Stimulated activated memory B cell treated with anti-CD40 and anti-IgM and Interleukin-4, amounts not matched to agents 10 μg/mL and 1 μg/mL and 100 μg/mL, for 72 hours (primary cell): ENCODE results near the gene SLC66A1.

Experiments used
- ATAC-seq: fragments of 150-1000 bp; cut with Tn5 transposase; 2 replicates; pipeline ENCODE4 v1.10.0; 2021
- H3K27ac Mint-ChIP-seq: one replicate; pipeline ENCODE4 v1.8.0; 2022; ENCODE audit warnings: mild to moderate bottlenecking, mixed read lengths
- H3K27me3 Mint-ChIP-seq: one replicate; pipeline ENCODE4 v1.8.0; 2022; ENCODE audit warnings: mixed read lengths
- H3K36me3 Mint-ChIP-seq: one replicate; pipeline ENCODE4 v1.8.0; 2022; ENCODE audit warnings: mixed read lengths
- H3K4me1 Mint-ChIP-seq: one replicate; pipeline ENCODE4 v1.8.0; 2022; ENCODE audit warnings: mixed read lengths
- H3K4me3 Mint-ChIP-seq: one replicate; pipeline ENCODE4 v1.8.0; 2022; ENCODE audit warnings: mild to moderate bottlenecking, moderate library complexity, mixed read lengths
- H3K9me3 Mint-ChIP-seq: one replicate; pipeline ENCODE4 v1.8.0; 2022; ENCODE audit warnings: mixed read lengths

SLC66A1 gene

DNA sequence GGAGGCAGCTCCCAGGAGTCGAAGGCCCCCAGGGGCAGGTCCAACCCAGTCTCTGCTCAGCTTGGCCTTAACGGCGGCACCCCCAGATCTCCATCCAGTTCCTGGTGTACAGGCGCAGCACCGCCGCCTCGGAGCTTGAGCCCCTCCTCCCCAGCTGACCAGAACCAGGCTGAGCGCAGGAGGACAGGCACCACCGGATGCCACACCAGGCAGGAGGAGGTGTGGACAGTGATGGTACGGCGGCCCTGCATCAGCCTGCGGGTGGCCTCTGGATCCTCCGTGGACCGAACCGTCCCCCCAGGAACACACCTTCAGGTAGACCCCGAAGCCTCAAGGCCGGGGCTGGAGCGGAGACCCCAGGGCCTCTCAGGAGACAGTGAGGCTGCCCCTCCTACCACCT, 16.4 kb downstream of the SLC66A1 start:
- no peak for ATAC-seq
- peaks cover 10% of the 10 kb centered on the region for H3K4me1 Mint-ChIP-seq
- H3K9me3 Mint-ChIP-seq: no peaks in the 10 kb centered on the region
- H3K4me3 Mint-ChIP-seq: no peak overlapping the region
- H3K27ac Mint-ChIP-seq: no peak overlapping the region
- H3K36me3 Mint-ChIP-seq: peaks cover 48% of the 10 kb centered on the region
- H3K27me3 Mint-ChIP-seq: no peaks in the 10 kb centered on the region

DNA sequence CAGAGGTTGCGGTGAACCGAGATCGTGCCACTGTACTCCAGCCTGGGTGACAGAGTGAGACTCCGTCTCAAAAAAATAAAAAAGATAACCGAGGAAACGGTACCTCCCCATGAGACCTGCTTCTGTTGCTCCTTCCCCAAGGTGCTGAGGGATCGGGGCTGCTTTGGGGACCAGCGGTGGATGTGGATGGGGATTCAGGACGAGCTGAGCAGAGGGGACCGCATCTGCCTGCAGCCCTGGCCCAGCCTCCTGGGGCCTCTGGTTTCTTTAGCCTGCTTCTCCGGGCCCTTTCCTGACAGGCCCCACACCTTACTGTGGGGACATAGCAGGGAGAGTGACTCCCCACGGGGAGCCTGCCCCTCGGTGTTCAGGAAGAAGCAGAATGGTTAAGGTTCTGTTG, 17.1 kb downstream of the SLC66A1 start:
- peaks cover 10% of the 10 kb centered on the region for H3K4me1 Mint-ChIP-seq
- H3K9me3 Mint-ChIP-seq: no peaks in the 10 kb centered on the region
- no peak overlapping the region for H3K27ac Mint-ChIP-seq
- no peak for ATAC-seq
- no peak overlapping the region for H3K4me3 Mint-ChIP-seq
- H3K27me3 Mint-ChIP-seq: no peaks in the 10 kb centered on the region
- H3K36me3 Mint-ChIP-seq: peaks cover 43% of the 10 kb centered on the region

GRCh38 chr1:19329611-19330010, 17.5 kb downstream of the SLC66A1 start:
- H3K27me3 Mint-ChIP-seq: no peaks in the 10 kb centered on the region
- ATAC-seq: no peak
- H3K4me1 Mint-ChIP-seq: peaks cover 10% of the 10 kb centered on the region
- no peak overlapping the region for H3K4me3 Mint-ChIP-seq
- H3K9me3 Mint-ChIP-seq: no peaks in the 10 kb centered on the region
- H3K27ac Mint-ChIP-seq: no peak overlapping the region
- peaks cover 39% of the 10 kb centered on the region for H3K36me3 Mint-ChIP-seq

DNA sequence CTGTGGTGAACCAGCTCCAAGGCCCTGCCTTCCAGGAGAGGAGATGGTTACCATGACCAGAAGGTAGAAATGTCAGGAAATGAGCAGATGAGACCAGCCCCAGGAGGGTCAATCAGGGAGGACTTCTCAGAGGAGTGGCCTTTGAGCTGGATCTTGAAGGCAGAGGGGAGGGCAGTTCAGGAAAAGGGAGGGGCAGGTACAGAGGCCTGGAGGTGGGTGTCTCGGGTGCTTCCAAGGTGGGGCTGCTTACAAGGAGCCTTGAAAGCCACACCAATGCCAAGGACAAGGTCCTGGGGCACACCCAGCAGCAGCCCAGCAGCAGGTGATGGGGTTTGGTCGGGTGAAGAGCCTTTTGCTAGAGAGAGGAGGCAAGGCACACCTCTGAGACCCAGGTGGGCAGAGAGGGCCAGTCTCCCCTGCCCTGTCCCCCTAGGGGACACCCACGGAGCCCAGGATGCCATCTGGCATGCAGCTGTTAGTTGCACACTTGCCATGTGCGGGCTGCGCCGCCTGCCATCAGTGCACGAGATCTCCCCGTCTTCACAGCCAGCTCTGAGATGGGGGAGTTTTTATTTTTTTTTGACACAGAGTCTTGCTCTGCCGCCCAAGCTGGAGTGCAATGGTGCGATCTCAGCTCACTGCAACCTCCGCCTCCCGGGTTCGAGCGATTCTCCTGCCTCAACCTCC, 18.5 kb downstream of the SLC66A1 start:
- Mint-ChIP-seq H3K4me3 (no peak overlapping the region), H3K4me1 (peaks cover 10% of the 10 kb centered on the region), H3K9me3 (no peaks in the 10 kb centered on the region), H3K27me3 (no peaks in the 10 kb centered on the region), H3K36me3 (peaks cover 32% of the 10 kb centered on the region), H3K27ac (no peak overlapping the region)
- no peak for ATAC-seq

DNA sequence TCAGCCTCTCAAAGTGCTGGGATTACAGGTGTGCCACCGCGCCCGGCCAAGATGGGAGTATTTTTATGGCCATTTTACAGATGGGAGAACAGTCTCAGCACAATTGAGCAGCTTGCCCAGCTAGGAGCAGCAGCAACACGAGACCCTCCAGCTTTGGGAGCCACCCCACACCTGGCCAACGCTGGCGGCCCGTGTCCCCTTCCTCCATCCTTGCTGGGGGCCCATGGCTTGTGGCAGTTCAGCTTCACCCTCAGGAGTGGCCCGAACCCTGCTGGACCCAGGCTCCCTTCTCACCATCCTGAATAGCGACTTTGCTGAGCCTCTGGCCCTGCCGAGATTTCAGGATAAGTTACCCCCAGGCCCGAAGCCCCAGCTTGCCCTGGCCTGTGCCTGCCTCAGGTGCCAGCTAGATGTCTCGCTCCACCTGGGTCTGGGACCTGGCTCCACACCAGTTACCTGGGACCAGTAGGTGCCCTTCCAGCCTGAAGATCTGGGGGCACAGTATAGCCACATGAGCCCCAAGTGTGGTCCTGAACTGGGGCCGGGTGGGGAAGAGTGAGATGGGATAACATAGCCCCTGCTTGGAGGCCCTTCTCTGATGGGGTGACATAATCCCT, 19.2 kb downstream of the SLC66A1 start:
- Mint-ChIP-seq H3K27ac (no peak overlapping the region), H3K4me3 (no peak overlapping the region), H3K27me3 (no peaks in the 10 kb centered on the region), H3K9me3 (no peaks in the 10 kb centered on the region), H3K4me1 (peaks cover 12% of the 10 kb centered on the region), H3K36me3 (peaks cover 28% of the 10 kb centered on the region)
- no peak for ATAC-seq

- H3K4me3 Mint-ChIP-seq: no peak overlapping the region
- no peak overlapping the region for H3K27ac Mint-ChIP-seq
- H3K4me1 Mint-ChIP-seq: peaks cover 19% of the 10 kb centered on the region
- H3K27me3 Mint-ChIP-seq: no peaks in the 10 kb centered on the region
- no peak for ATAC-seq
- peaks cover 25% of the 10 kb centered on the region for H3K36me3 Mint-ChIP-seq
- no peaks in the 10 kb centered on the region for H3K9me3 Mint-ChIP-seq
These were observed 20.7 kb downstream of the SLC66A1 start for GRCh38 chr1:19332832-19333231.

GRCh38 chr1:19333587-19334354, 21.6 kb downstream of the SLC66A1 start:
- H3K4me1 Mint-ChIP-seq: peaks cover 19% of the 10 kb centered on the region
- H3K9me3 Mint-ChIP-seq: no peaks in the 10 kb centered on the region
- H3K27me3 Mint-ChIP-seq: no peaks in the 10 kb centered on the region
- ATAC-seq: peak; percentile 25
- peaks cover 25% of the 10 kb centered on the region for H3K36me3 Mint-ChIP-seq
- H3K4me3 Mint-ChIP-seq: no peak overlapping the region
- no peak overlapping the region for H3K27ac Mint-ChIP-seq

DNA sequence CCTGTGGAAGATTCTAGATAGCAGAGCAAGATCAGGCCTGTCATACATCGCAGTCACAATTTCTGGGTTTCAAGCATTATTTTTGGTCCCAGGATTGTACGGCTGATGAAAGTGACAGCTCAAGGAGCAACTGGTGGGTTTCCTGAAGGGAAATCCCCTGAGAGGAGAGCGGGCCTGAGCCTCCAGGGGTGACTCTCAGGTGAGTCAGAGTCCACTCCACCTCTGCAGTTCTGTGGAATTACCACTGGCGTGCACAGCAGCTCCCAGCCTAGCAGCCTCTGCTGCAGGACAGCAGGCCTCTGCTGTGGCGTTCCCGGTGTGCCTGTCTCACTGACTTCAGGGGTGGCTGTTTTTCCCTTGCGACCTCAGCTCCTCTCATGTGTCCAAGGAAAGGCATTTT, 24.4 kb downstream of the SLC66A1 start:
- H3K4me3 Mint-ChIP-seq: no peak overlapping the region
- no peaks in the 10 kb centered on the region for H3K9me3 Mint-ChIP-seq
- H3K27ac Mint-ChIP-seq: peak overlapping the region; percentile 69
- H3K36me3 Mint-ChIP-seq: peaks cover 39% of the 10 kb centered on the region
- peaks cover 25% of the 10 kb centered on the region for H3K4me1 Mint-ChIP-seq
- no peaks in the 10 kb centered on the region for H3K27me3 Mint-ChIP-seq
- ATAC-seq: peak; percentile 65

GRCh38 chr1:19337289-19337688, 25.2 kb downstream of the SLC66A1 start:
- no peaks in the 10 kb centered on the region for H3K27me3 Mint-ChIP-seq
- peaks cover 46% of the 10 kb centered on the region for H3K36me3 Mint-ChIP-seq
- ATAC-seq: no peak
- peak overlapping the region; percentile 69 for H3K27ac Mint-ChIP-seq
- H3K4me1 Mint-ChIP-seq: peaks cover 26% of the 10 kb centered on the region
- no peak overlapping the region for H3K4me3 Mint-ChIP-seq
- H3K9me3 Mint-ChIP-seq: no peaks in the 10 kb centered on the region

DNA sequence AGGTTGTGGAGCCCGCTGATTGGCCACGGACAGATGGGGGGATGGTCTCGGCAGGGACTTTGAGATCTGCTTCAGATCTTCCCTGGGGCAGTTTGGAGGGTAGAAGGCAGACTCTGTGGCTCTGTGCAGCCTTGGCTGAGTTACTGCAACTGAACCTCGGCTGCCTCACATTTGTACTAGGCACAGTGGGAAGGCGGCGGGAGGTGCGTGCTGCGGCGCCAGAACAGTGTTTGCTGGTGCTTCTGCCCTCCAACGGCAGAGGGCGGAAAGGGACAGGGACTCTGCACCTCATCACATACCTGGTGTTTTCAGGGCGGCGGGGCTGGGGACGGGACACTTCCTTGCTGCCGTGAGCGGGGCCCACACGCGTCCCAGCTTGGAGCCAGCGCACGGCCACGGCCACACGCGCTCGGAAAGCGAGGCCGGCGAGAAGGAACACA, 26.2 kb downstream of the SLC66A1 start:
- Mint-ChIP-seq H3K27me3 (no peaks in the 10 kb centered on the region), H3K4me3 (no peak overlapping the region), H3K4me1 (peaks cover 26% of the 10 kb centered on the region), H3K36me3 (peaks cover 54% of the 10 kb centered on the region), H3K9me3 (no peaks in the 10 kb centered on the region), H3K27ac (no peak overlapping the region)
- ATAC-seq: no peak

DNA sequence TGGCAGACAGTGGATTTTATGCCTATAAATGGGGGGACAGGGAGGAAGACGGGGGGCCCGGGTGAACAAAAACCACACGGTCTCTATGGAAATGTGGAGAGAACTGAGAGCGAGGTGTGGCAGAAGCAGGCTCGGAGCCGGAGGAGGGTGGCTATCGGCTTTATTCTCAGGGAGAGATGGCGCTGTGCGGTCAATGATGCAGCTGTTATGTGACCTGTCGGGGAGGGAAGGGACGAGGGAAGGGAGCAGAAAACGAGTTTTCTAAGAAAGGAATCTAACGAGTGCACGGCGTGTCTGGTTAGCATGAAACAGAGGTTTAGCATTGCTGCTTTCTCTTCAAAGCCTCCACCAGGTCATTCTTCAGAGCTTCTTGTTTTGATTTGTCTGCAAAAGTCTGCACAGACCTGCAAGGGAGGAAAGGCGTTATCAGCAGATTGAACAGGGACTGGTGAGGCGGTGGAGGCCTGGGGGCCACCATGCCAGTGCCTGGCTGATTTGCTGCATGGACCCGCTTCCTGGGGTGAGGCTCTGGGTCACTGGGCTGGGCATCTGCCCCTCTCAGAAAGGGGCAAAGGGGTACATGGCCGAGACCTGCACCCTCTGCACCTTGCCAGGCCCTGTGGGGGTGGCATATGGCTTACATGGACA, 27.2 kb downstream of the SLC66A1 start:
- H3K4me1 Mint-ChIP-seq: peaks cover 26% of the 10 kb centered on the region
- no peak overlapping the region for H3K4me3 Mint-ChIP-seq
- no peak overlapping the region for H3K27ac Mint-ChIP-seq
- no peak for ATAC-seq
- H3K36me3 Mint-ChIP-seq: peaks cover 62% of the 10 kb centered on the region
- no peaks in the 10 kb centered on the region for H3K27me3 Mint-ChIP-seq
- no peaks in the 10 kb centered on the region for H3K9me3 Mint-ChIP-seq

- Mint-ChIP-seq H3K4me1 (peaks cover 26% of the 10 kb centered on the region), H3K27ac (no peak overlapping the region), H3K9me3 (no peaks in the 10 kb centered on the region), H3K27me3 (no peaks in the 10 kb centered on the region), H3K36me3 (peaks cover 72% of the 10 kb centered on the region), H3K4me3 (no peak overlapping the region)
- no peak for ATAC-seq
These were observed 28.3 kb downstream of the SLC66A1 start for GRCh38 chr1:19340387-19340937.

GRCh38 chr1:19341201-19342061, 29.3 kb downstream of the SLC66A1 start:
- Mint-ChIP-seq H3K4me3 (no peak overlapping the region), H3K9me3 (no peaks in the 10 kb centered on the region), H3K36me3 (peaks cover 81% of the 10 kb centered on the region), H3K4me1 (peaks cover 20% of the 10 kb centered on the region), H3K27ac (peak overlapping the region; percentile 75), H3K27me3 (no peaks in the 10 kb centered on the region)
- peak; percentile 60 for ATAC-seq

DNA sequence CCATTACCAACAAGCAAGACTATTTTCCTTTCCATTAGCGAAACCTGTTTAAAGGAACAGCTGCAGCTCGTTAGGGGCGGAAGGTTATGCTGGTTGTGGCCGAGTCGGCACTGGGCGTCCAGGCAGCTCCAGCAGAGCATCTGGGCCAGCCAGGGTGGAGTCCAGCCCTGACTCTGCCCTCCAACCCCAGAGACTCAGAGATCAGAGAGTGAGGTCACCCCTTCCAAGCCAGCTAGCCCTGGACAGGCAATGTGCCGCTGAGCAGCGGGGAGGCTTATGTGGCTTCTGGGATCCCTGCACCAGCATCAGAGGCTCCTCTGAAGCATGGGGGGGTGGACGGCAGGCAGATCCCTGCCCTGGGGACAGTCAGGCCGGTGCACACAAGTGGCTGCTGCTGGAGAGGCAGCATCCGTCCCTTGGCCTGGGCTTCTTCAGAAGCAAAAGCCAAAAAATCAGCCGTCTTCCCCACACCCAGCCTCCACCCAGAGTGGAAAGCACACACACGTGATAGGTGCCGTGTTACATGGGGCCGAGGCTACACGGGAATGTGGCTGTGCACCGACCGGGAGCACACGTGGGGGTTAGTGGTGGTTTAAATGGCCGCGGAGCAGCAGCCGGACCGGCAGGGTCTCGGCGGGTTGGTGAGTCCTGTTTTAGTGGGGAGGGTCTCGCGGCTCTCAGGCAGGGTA, 30.1 kb downstream of the SLC66A1 start:
- ATAC-seq: no peak
- peaks cover 12% of the 10 kb centered on the region for H3K4me1 Mint-ChIP-seq
- H3K4me3 Mint-ChIP-seq: no peak overlapping the region
- no peaks in the 10 kb centered on the region for H3K27me3 Mint-ChIP-seq
- H3K27ac Mint-ChIP-seq: no peak overlapping the region
- H3K36me3 Mint-ChIP-seq: peaks cover 81% of the 10 kb centered on the region
- H3K9me3 Mint-ChIP-seq: no peaks in the 10 kb centered on the region
